GM12878 (cell line): ENCODE data around the gene SMC3. TPM values are rescaled to one million over a fixed set of nuclear protein-coding genes. Genes with fewer than 3 reads are reported as not detected.

Source experiments
- ATAC-seq: fragments of 200-7000 bp; cut with Tn5 transposase; 3 replicates; pipeline ENCODE4 v1.9.1; 2020; ENCODE audit warnings: mild to moderate bottlenecking, moderate library complexity
- BruUV-seq: library from RNA; stranded (reverse); fragments of 400-500 nt; replicated peaks from 2 replicates; lab custom pipeline; 2021; lab: Mats Ljungman, UMichigan
- CTCF ChIA-PET: fragments of 300-600 bp; sonication (Branson Sonifier 250); formaldehyde crosslinking; extraction: SDS; loops from one replicate; lab custom pipeline; 2021; ENCODE audit warnings: inconsistent platforms; lab: Yijun Ruan, JAX
- POLR2A ChIA-PET: fragments of 350-600 bp; formaldehyde crosslinking; extraction: SDS; loops from one replicate; lab custom pipeline; 2021; ENCODE audit warnings: inconsistent platforms; lab: Charles Lee
- RAD21 ChIA-PET: fragments of 300-600 bp; sonication (Branson Sonifier 250); formaldehyde crosslinking; loops from one replicate; lab custom pipeline; 2023; ENCODE audit warnings: antibody characterized with exemption; ENCODE audit not compliant: unreplicated experiment; lab: Charles Lee
- SMC1A ChIA-PET: fragments of 300-600 bp; sonication (Branson Sonifier 250); formaldehyde crosslinking; loops from one replicate; lab custom pipeline; 2023; ENCODE audit not compliant: unreplicated experiment, uncharacterized antibody; lab: Charles Lee
- DNase-seq: peaks from one replicate; pipeline ENCODE4 v3.0.0-alpha.2; 2011; ENCODE audit warnings: low read depth, low spot score
- FAIRE-seq: peaks from 3 replicates; lab custom pipeline; 2011; peaks lifted over from hg19 to GRCh38; lab: Jason Lieb, UNC
- H2AFZ ChIP-seq: 2 replicates; pipeline ENCODE4 v1.6.0; 2011; ENCODE audit warnings: low read depth, low read length, control low read depth; ENCODE audit not compliant: control insufficient read depth
- H3K27ac ChIP-seq: 2 replicates; pipeline ENCODE4 v1.5.1; 2011; ENCODE audit warnings: control low read depth; ENCODE audit not compliant: control insufficient read depth, insufficient read depth
- H3K27me3 ChIP-seq, 2 experiments: replicated peaks in 1 of 2; 2 replicates each; pipeline versions ENCODE4 v1.6.0 to v1.6.1; 2011; ENCODE audit warnings: low read length in 1 of 2; ENCODE audit not compliant: control insufficient read depth in 2 of 2, insufficient read depth in 2 of 2
- H3K36me3 ChIP-seq, 2 experiments: 2 replicates each; pipeline ENCODE4 v1.5.1; 2011; ENCODE audit warnings: low read length in 1 of 2; ENCODE audit not compliant: control insufficient read depth in 2 of 2, insufficient read depth in 2 of 2
- H3K4me1 ChIP-seq: 2 replicates; pipeline ENCODE4 v1.6.1; 2011; ENCODE audit warnings: mild to moderate bottlenecking, low read length, moderate library complexity, mixed read lengths; ENCODE audit not compliant: control insufficient read depth, insufficient read depth
- H3K4me2 ChIP-seq: 2 replicates; pipeline ENCODE4 v1.6.0; 2011; ENCODE audit warnings: control low read depth; ENCODE audit not compliant: control insufficient read depth, insufficient read depth
- H3K4me3 ChIP-seq: fragments of 200-600 bp; sonication (generic); 2 replicates; pipeline ENCODE4 v1.5.1; 2016
- H3K79me2 ChIP-seq: 2 replicates; pipeline ENCODE4 v1.6.0; 2011; ENCODE audit warnings: low read length; ENCODE audit not compliant: control insufficient read depth, insufficient read depth
- H3K9ac ChIP-seq: 2 replicates; pipeline ENCODE4 v1.8.0; 2011; ENCODE audit warnings: low read length, control low read depth, mixed read lengths; ENCODE audit not compliant: control insufficient read depth, insufficient read depth
- H3K9me3 ChIP-seq: replicated peaks from 3 replicates; pipeline ENCODE4 v1.5.1; 2011; ENCODE audit warnings: mild to moderate bottlenecking, low read length; ENCODE audit not compliant: control insufficient read depth, insufficient read depth
- H4K20me1 ChIP-seq: 2 replicates; pipeline ENCODE4 v1.6.0; 2011; ENCODE audit not compliant: control insufficient read depth, insufficient read depth
- E2F4 ChIP-seq: IDR thresholded peaks from 2 replicates; pipeline ENCODE4 v1.6.1; 2012; ENCODE audit warnings: low read depth, low read length, improper control_type of control experiment
- EGR1 ChIP-seq, 2 experiments: IDR thresholded peaks; 1 replicate in 1 of 2; 2 replicates in 1 of 2; pipeline ENCODE4 v1.6.1; 2011 to 2012; ENCODE audit warnings: low read depth in 2 of 2, low read length in 2 of 2, borderline replicate concordance in 1 of 2, mild to moderate bottlenecking in 1 of 2, moderate library complexity in 1 of 2
- GATAD2B ChIP-seq: fragments of 450-650 bp; conservative IDR thresholded peaks from 2 replicates; pipeline ENCODE4 v1.6.1; 2017; ENCODE audit warnings: low read depth, mild to moderate bottlenecking, moderate library complexity
- IKZF2 ChIP-seq, 2 experiments: fragments of 450-650 bp; IDR thresholded peaks; 2 replicates each; pipeline ENCODE4 v1.6.1; 2017; ENCODE audit warnings: mild to moderate bottlenecking in 2 of 2, moderate library complexity in 2 of 2
- NFIC ChIP-seq: IDR thresholded peaks from 2 replicates; pipeline ENCODE4 v1.6.1; 2012; ENCODE audit warnings: low read depth, mild to moderate bottlenecking, inconsistent platforms, low read length, moderate library complexity
- PAX8 ChIP-seq: fragments of 450-650 bp; IDR thresholded peaks from 2 replicates; pipeline ENCODE4 v1.6.1; 2017; ENCODE audit warnings: mild to moderate bottlenecking, moderate library complexity
- RAD51 ChIP-seq: fragments of 450-650 bp; IDR thresholded peaks from 2 replicates; pipeline ENCODE4 v1.6.1; 2016; ENCODE audit warnings: moderate library complexity, mild to moderate bottlenecking, inconsistent platforms
- ZNF217 ChIP-seq: fragments of 450-650 bp; IDR thresholded peaks from 2 replicates; pipeline ENCODE4 v1.6.1; 2017; ENCODE audit warnings: antibody characterized with exemption, mild to moderate bottlenecking
- WGBS: methylation state at CpG from one replicate; pipeline ENCODE4 v1.1.6; 2016; ENCODE audit warnings: low lambda C conversion rate; ENCODE audit not compliant: insufficient replicate concordance, insufficient coverage; ENCODE audit errors: missing lambda C conversion rate; 5-methylcytosine and 5-hydroxymethylcytosine counted together
- in situ Hi-C: fragments of 300-500 bp; cut with MboI; formaldehyde crosslinking; loops from 9 replicates; pipeline ENCODE4 v1.14.3; 2018; ENCODE audit warnings: mixed read lengths
- intact Hi-C: fragments of 100-400 bp; cut with micrococcal nuclease; formaldehyde crosslinking; loops from one replicate; pipeline ENCODE4 v1.14.2; 2022; ENCODE audit not compliant: unreplicated experiment
- polyA plus RNA-seq, 11 experiments: library from polyadenylated mRNA; depleted of rRNA in 4 of 11; unstranded in 6 of 11; stranded (reverse) in 5 of 11; fragments of >200 nt; fragmentation: Nextera tagmentation in 4 of 11; fragmentation: Illumina TruSeq in 1 of 11; extraction: Ambion mirVana in 4 of 11; extraction: Trizol in 1 of 11; gene quantifications; 1 replicate in 1 of 11; 2 replicates in 10 of 11; pipeline versions ENCODE4 v1.2.1 to v1.2.3, GENCODE V29; 2011 to 2016; ENCODE audit warnings: inconsistent platforms in 2 of 11, missing spikeins in 2 of 11, low read depth in 1 of 11
- total RNA-seq, 4 experiments: library from RNA; depleted of rRNA in 3 of 4; stranded (reverse); fragments of >200 nt in 3 of 4; fragmentation: Illumina TruSeq in 1 of 4; extraction: Trizol in 1 of 4; gene quantifications; 2 replicates each; pipeline versions ENCODE4 v1.2.1 to v1.2.3, GENCODE V29; 2013 to 2021
- TF ChIP-seq, protein P1 (sequence below): fragments of 450-650 bp; formaldehyde crosslinking; IDR thresholded peaks from 2 replicates; pipeline ENCODE4 v1.4.0; 2020; ENCODE audit warnings: mild to moderate bottlenecking, moderate library complexity
- TF ChIP-seq, protein P2 (sequence below): fragments of 450-650 bp; formaldehyde crosslinking; IDR thresholded peaks from 2 replicates; pipeline ENCODE4 v1.5.0; 2022; ENCODE audit warnings: mild to moderate bottlenecking, missing genetic modification characterization
- TF ChIP-seq, protein P3 (sequence below): IDR thresholded peaks from 2 replicates; pipeline ENCODE4 v1.6.1; 2011; ENCODE audit warnings: borderline replicate concordance, low read depth, mild to moderate bottlenecking, moderate library complexity, mixed read lengths, low read length; ENCODE audit not compliant: insufficient read depth; ENCODE audit errors: extremely low read length

SMC3 gene
- total and polyA plus RNA-seq, 10 of the 15 experiments (the other 5 are each of a cell fraction or from before 2014, with no cell fraction given): 30.4 to 123 (median 48.3) TPM

- no peak for DNase-seq
- H3K4me1 ChIP-seq: peaks cover 36% of the 10 kb centered on the region
- ChIA-PET POLR2A (interaction anchor here (1.0 to 3.3 kb wide), 6 partner anchors 27 to 175 kb away, joined by 3 to 23 read pairs (median 6); no protein-coding TSS in a partner anchor), CTCF (interaction anchor here (1.2 to 10.7 kb wide), 5 partner anchors 10 to 207 kb away, joined by 4 to 85 read pairs (median 6); no protein-coding TSS in a partner anchor), RAD21 (interaction anchor here (1.1 to 2.2 kb wide), 10 partner anchors 12 to 175 kb away, joined by 3 to 18 read pairs (median 6); no protein-coding TSS in a partner anchor), SMC1A (interaction anchor here (1.2 to 8.2 kb wide), 8 partner anchors 9 to 174 kb away, joined by 4 to 53 read pairs (median 9); no protein-coding TSS in a partner anchor)
- 0 out of 2 replicates have a peak overlapping the region, but pooled peaks have one; percentile 18 for H3K27ac ChIP-seq
- peak overlapping the region; percentile 51 for H3K4me2 ChIP-seq
- H4K20me1 ChIP-seq: no peaks in the 10 kb centered on the region
- FAIRE-seq: no peak
- WGBS: 46% methylated on average over 26 of the region's 35 CpGs
- H3K27me3 ChIP-seq: no peaks in the 10 kb centered on the region
- peak overlapping the region; percentile 31 for H3K9ac ChIP-seq
- no peaks in the 10 kb centered on the region for H3K36me3 ChIP-seq
- peak overlapping the region; percentile 30; the same call in 1 of the 2 replicates for H3K4me3 ChIP-seq
- no peaks in the 10 kb centered on the region for H3K9me3 ChIP-seq
- BruUV-seq: no TSS peak
- H2AFZ ChIP-seq: peak overlapping the region; percentile 54
- in situ Hi-C loops (no loop called here), intact Hi-C loops (no loop called here)
- H3K79me2 ChIP-seq: no peaks in the 10 kb centered on the region
- ATAC-seq: peak; percentile 35
- TF ChIP-seq, protein P1, sequence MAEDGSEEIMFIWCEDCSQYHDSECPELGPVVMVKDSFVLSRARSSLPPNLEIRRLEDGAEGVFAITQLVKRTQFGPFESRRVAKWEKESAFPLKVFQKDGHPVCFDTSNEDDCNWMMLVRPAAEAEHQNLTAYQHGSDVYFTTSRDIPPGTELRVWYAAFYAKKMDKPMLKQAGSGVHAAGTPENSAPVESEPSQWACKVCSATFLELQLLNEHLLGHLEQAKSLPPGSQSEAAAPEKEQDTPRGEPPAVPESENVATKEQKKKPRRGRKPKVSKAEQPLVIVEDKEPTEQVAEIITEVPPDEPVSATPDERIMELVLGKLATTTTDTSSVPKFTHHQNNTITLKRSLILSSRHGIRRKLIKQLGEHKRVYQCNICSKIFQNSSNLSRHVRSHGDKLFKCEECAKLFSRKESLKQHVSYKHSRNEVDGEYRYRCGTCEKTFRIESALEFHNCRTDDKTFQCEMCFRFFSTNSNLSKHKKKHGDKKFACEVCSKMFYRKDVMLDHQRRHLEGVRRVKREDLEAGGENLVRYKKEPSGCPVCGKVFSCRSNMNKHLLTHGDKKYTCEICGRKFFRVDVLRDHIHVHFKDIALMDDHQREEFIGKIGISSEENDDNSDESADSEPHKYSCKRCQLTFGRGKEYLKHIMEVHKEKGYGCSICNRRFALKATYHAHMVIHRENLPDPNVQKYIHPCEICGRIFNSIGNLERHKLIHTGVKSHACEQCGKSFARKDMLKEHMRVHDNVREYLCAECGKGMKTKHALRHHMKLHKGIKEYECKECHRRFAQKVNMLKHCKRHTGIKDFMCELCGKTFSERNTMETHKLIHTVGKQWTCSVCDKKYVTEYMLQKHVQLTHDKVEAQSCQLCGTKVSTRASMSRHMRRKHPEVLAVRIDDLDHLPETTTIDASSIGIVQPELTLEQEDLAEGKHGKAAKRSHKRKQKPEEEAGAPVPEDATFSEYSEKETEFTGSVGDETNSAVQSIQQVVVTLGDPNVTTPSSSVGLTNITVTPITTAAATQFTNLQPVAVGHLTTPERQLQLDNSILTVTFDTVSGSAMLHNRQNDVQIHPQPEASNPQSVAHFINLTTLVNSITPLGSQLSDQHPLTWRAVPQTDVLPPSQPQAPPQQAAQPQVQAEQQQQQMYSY (CRISPR knock-in tag): no peak
- TF ChIP-seq NFIC (no peak), RAD51 (no peak), GATAD2B (peak; percentile 46; the same call in 1 of the 2 replicates), EGR1 (IDR thresholded peaks at IDR 0.05; ENCODE audit: borderline replicate concordance in 1 of 2, low read depth in 2 of 2, low read length in 2 of 2) (no peak), E2F4 (no peak), IKZF2 (IDR thresholded peaks at IDR 0.05) (no peak), PAX8 (no peak), ZNF217 (no peak)
- TF ChIP-seq, protein P2, sequence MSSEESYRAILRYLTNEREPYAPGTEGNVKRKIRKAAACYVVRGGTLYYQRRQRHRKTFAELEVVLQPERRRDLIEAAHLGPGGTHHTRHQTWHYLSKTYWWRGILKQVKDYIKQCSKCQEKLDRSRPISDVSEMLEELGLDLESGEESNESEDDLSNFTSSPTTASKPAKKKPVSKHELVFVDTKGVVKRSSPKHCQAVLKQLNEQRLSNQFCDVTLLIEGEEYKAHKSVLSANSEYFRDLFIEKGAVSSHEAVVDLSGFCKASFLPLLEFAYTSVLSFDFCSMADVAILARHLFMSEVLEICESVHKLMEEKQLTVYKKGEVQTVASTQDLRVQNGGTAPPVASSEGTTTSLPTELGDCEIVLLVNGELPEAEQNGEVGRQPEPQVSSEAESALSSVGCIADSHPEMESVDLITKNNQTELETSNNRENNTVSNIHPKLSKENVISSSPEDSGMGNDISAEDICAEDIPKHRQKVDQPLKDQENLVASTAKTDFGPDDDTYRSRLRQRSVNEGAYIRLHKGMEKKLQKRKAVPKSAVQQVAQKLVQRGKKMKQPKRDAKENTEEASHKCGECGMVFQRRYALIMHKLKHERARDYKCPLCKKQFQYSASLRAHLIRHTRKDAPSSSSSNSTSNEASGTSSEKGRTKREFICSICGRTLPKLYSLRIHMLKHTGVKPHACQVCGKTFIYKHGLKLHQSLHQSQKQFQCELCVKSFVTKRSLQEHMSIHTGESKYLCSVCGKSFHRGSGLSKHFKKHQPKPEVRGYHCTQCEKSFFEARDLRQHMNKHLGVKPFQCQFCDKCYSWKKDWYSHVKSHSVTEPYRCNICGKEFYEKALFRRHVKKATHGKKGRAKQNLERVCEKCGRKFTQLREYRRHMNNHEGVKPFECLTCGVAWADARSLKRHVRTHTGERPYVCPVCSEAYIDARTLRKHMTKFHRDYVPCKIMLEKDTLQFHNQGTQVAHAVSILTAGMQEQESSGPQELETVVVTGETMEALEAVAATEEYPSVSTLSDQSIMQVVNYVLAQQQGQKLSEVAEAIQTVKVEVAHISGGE: no peak
- TF ChIP-seq, protein P3, sequence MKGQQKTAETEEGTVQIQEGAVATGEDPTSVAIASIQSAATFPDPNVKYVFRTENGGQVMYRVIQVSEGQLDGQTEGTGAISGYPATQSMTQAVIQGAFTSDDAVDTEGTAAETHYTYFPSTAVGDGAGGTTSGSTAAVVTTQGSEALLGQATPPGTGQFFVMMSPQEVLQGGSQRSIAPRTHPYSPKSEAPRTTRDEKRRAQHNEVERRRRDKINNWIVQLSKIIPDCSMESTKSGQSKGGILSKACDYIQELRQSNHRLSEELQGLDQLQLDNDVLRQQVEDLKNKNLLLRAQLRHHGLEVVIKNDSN: no peak
These were observed 37.2 kb upstream of the SMC3 start for GRCh38 chr10:110530131-110530831.
